Measurements from ENCODE around the gene TBX1. TPM values are rescaled to one million over a fixed set of nuclear protein-coding genes. Genes with fewer than 3 reads are reported as not detected.

Gene TBX1
- total and polyA plus RNA-seq, 8 donors = 4.4 to 12.2 (median 10.1) TPM

- TF ChIP-seq CTCF (IDR thresholded peaks at IDR 0.05) = no peak
- no peaks in the 10 kb centered on the region for H3K27me3 ChIP-seq
- peaks cover 0 to 3% of the 10 kb centered on the region in 2 donors for H3K4me1 ChIP-seq
- no peaks in the 10 kb centered on the region for H3K36me3 ChIP-seq
- no peak overlapping the region for H3K4me3 ChIP-seq
- DNase-seq (peak in 2 of 4 donors; percentile 17 to 37), ATAC-seq (no peak)
- intact Hi-C loops (cut with DNase I) = no loop called here
- no peaks in the 10 kb centered on the region for H3K9me3 ChIP-seq
- no peak overlapping the region for H3K27ac ChIP-seq
Measured at GRCh38 chr22:19805821-19806212, 45.2 kb downstream of the TBX1 start.

- DNase-seq = peak; percentile 13 to 90 (median 65)
- intact Hi-C loops (cut with DNase I) = no loop called here
Measured at GRCh38 chr22:19806213-19807160, 45.9 kb downstream of the TBX1 start.

GRCh38 chr22:19807161-19807913, 46.8 kb downstream of the TBX1 start:
- no peak for TF ChIP-seq CTCF (IDR thresholded peaks at IDR 0.05)
- intact Hi-C loops (cut with DNase I) = no loop called here
- Histone ChIP-seq H3K4me1 (peaks cover 0 to 3% of the 10 kb centered on the region in 2 donors), H3K27me3 (no peaks in the 10 kb centered on the region), H3K27ac (no peak overlapping the region), H3K9me3 (no peaks in the 10 kb centered on the region), H3K4me3 (no peak overlapping the region), H3K36me3 (no peaks in the 10 kb centered on the region)
- peak in 2 of 4 donors; percentile 22 to 59 for DNase-seq
- no peak for ATAC-seq

More at GRCh38 chr22:19806213-19807160, 45.9 kb downstream of the TBX1 start:
- no peak for TF ChIP-seq CTCF (IDR thresholded peaks at IDR 0.05)
- H3K36me3 ChIP-seq = no peaks in the 10 kb centered on the region
- H3K9me3 ChIP-seq = no peaks in the 10 kb centered on the region
- H3K4me1 ChIP-seq = peaks cover 0 to 3% of the 10 kb centered on the region in 2 donors
- ATAC-seq = peak; percentile 92
- H3K4me3 ChIP-seq = no peak overlapping the region
- no peak overlapping the region for H3K27ac ChIP-seq
- no peaks in the 10 kb centered on the region for H3K27me3 ChIP-seq

GRCh38 chr22:19807914-19808872, 47.6 kb downstream of the TBX1 start:
- peak in 2 of 4 donors; percentile 24 to 70 for DNase-seq
- intact Hi-C loops (cut with DNase I) = no loop called here
- Histone ChIP-seq H3K27ac (no peak overlapping the region), H3K4me1 (peaks cover 0 to 3% of the 10 kb centered on the region in 2 donors), H3K9me3 (no peaks in the 10 kb centered on the region), H3K27me3 (no peaks in the 10 kb centered on the region), H3K4me3 (no peak overlapping the region), H3K36me3 (no peaks in the 10 kb centered on the region)
- no peak for ATAC-seq
- TF ChIP-seq CTCF (IDR thresholded peaks at IDR 0.05) = no peak

All from left lung (tissue), 10 donors.